ENCODE results near the gene RPL29. TPM values are rescaled to one million over a fixed set of nuclear protein-coding genes. Genes with fewer than 3 reads are reported as not detected.

RPL29 gene
- total and polyA plus RNA-seq, 2 of the 8 experiments (the other 6 are each of a cell fraction or from before 2014, with no cell fraction given) = 1,467 to 2,660 TPM

DNA sequence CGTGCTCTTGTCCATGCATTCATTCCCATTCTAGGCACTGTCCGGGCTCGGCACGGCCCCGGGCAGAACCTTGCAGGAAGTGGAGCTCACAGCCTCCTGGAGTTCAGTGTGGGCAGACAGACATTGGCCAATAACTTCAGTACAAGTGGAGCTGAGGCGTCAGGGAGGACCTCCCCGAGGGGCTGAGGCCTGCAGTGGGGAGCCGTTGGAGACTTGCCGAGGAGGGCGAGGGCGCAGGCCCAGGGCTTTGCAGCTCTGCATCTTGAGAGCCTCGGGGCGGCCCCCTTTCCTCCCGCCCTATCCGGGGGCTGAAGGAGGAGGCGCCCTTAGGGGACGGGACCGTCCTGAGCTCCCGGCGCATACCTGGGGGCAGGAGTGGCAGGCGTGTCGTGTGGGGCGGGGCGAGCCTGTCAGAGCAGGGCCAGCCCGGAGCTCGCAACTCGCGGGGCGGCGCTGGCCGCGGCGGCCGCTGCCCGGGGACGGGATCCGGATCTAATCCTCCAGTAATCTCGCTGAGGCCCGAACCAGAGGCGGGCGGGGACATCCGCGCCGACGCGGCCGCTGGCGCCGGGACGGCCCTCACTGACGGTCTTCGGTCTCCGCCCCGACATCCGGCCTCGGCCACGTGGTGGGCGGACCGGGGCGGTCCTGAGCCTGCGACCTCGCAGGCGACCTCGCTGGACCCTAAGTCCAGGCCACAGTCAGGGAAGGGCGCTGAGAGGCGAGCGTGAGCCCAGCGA, 12.7 kb downstream of the RPL29 start, which contains the start of gene ACY1 (continued):
- TF ChIP-seq KDM1A (IDR thresholded peaks at IDR 0.05; ENCODE audit: borderline replicate concordance, low read length) = no peak
- TF ChIP-seq, protein P1, sequence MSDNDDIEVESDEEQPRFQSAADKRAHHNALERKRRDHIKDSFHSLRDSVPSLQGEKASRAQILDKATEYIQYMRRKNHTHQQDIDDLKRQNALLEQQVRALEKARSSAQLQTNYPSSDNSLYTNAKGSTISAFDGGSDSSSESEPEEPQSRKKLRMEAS (IDR thresholded peaks at IDR 0.05) = peak; percentile 99
- peak; percentile 58 for TF ChIP-seq PHF8 (conservative IDR thresholded peaks at IDR 0.05; ENCODE audit: low read depth, low read length)
- no peak for TF ChIP-seq TCF12 (IDR thresholded peaks at IDR 0.05; ENCODE audit: low read depth, low read length)
- TF ChIP-seq POLR2AphosphoS5 (IDR thresholded peaks at IDR 0.05; ENCODE audit: low read depth, low read length) = peak; percentile 49
- no peak for TF ChIP-seq BCL11A (IDR thresholded peaks at IDR 0.05; ENCODE audit: low read depth in 2 of 2, low read length in 2 of 2)
- no peak for TF ChIP-seq CBX5 (IDR thresholded peaks at IDR 0.05; ENCODE audit: low read depth, low read length)
- TF ChIP-seq RNF2 (IDR thresholded peaks at IDR 0.05; ENCODE audit: borderline replicate concordance, low read depth, low read length, missing control alignments, poor library complexity, severe bottlenecking) = no peak
- TF ChIP-seq TAF7 (optimal IDR thresholded peaks at IDR 0.05; ENCODE audit: borderline replicate concordance, low read depth, low read length) = peak; percentile 58
- TF ChIP-seq, protein P2, sequence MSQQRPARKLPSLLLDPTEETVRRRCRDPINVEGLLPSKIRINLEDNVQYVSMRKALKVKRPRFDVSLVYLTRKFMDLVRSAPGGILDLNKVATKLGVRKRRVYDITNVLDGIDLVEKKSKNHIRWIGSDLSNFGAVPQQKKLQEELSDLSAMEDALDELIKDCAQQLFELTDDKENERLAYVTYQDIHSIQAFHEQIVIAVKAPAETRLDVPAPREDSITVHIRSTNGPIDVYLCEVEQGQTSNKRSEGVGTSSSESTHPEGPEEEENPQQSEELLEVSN (IDR thresholded peaks at IDR 0.05) = peak; percentile 83
- no peak for TF ChIP-seq HDAC6 (IDR thresholded peaks at IDR 0.05; ENCODE audit: low read depth, low read length)
- TF ChIP-seq TEAD4 (IDR thresholded peaks at IDR 0.05; ENCODE audit: low read depth, low read length) = peak; percentile 66; the same call in 1 of the 2 replicates
- no peak for TF ChIP-seq SP1 (IDR thresholded peaks at IDR 0.05; ENCODE audit: low read depth, low read length)
- TF ChIP-seq POLR2A (IDR thresholded peaks at IDR 0.05; ENCODE audit: control extremely low read depth in 1 of 2, low read depth in 2 of 2, low read length in 2 of 2) = peak in 1 of 2 experiments; percentile 86; a peak in 2 of 3 replicates
- TF ChIP-seq, protein P3, sequence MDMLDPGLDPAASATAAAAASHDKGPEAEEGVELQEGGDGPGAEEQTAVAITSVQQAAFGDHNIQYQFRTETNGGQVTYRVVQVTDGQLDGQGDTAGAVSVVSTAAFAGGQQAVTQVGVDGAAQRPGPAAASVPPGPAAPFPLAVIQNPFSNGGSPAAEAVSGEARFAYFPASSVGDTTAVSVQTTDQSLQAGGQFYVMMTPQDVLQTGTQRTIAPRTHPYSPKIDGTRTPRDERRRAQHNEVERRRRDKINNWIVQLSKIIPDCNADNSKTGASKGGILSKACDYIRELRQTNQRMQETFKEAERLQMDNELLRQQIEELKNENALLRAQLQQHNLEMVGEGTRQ (IDR thresholded peaks at IDR 0.05; ENCODE audit: low read length) = peak; percentile 75
- TF ChIP-seq RXRA (IDR thresholded peaks at IDR 0.05; ENCODE audit: insufficient read depth, low read depth, low read length) = no peak
- TF ChIP-seq TBP (IDR thresholded peaks at IDR 0.05; ENCODE audit: low read depth, low read length) = peak; percentile 39
- TF ChIP-seq TAF1 (IDR thresholded peaks at IDR 0.05; ENCODE audit: low read depth, low read length) = peak; percentile 77
- no peak for TF ChIP-seq GTF2F1 (IDR thresholded peaks at IDR 0.05; ENCODE audit: borderline replicate concordance, low read depth, low read length)
- TF ChIP-seq NRF1 (IDR thresholded peaks at IDR 0.05; ENCODE audit: low read depth, low read length) = no peak
